Measurements from ENCODE around the gene IZUMO1. TPM values are rescaled to one million over a fixed set of nuclear protein-coding genes. Genes with fewer than 3 reads are reported as not detected.
"Not testable (repeated sequence)": the region's sequence is repeated elsewhere in the genome, so short reads cannot be mapped to it uniquely, and the experiment has no call there.

Gene IZUMO1
- total RNA-seq, 4 donors from 2014 or later: not detected

- in situ Hi-C loops (cut with MboI; ENCODE audit: low pct_ligation_motif_present in 1 of 4, low pct_unique_long_range_greater_than_20kb in 1 of 4, low sequenced_read_pairs in 3 of 4) (no loop called here), intact Hi-C loops (cut with DNase I; ENCODE audit: low total_unique reads) (no loop called here)
- TF ChIP-seq EP300 (IDR thresholded peaks at IDR 0.05; ENCODE audit: low read depth) (no peak), POLR2AphosphoS5 (IDR thresholded peaks at IDR 0.05) (no peak), POLR2A (IDR thresholded peaks at IDR 0.05) (no peak), CTCF (IDR thresholded peaks at IDR 0.05) (no peak)
- Histone ChIP-seq H3K27me3 (no peaks in the 10 kb centered on the region), H3K4me3 (no peak overlapping the region), H3K27ac (no peak overlapping the region), H3K9me3 (no peaks in the 10 kb centered on the region), H3K36me3 (no peaks in the 10 kb centered on the region), H3K4me1 (peaks cover 0 to 7% (median 3%) of the 10 kb centered on the region in 4 donors)
- no peak for DNase-seq
- 78 to 94% methylated on average over 7 to 13 of the region's 13 CpGs for WGBS, 2 donors (ENCODE audit: low coverage in 1 of 2)
These were observed 44.0 kb downstream of the IZUMO1 start for GRCh38 chr19:48702701-48703100.

GRCh38 chr19:48698046-48698445 lies 48.7 kb downstream of the IZUMO1 start:
- Histone ChIP-seq H3K9me3 (no peaks in the 10 kb centered on the region), H3K4me1 (peaks cover 3 to 17% (median 11%) of the 10 kb centered on the region in 4 donors), H3K27ac (peak overlapping the region; percentile 41 to 91 (median 86)), H3K4me3 (no peak overlapping the region), H3K27me3 (peaks cover 3% of the 10 kb centered on the region), H3K36me3 (no peaks in the 10 kb centered on the region)
- WGBS, 2 donors (ENCODE audit: low coverage in 1 of 2): 35% methylated on average over 4 of the region's 4 CpGs; no CpG with 5 or more reads in 1 of the 2 donors
- in situ Hi-C loops (cut with MboI; ENCODE audit: low pct_ligation_motif_present in 1 of 4, low pct_unique_long_range_greater_than_20kb in 1 of 4, low sequenced_read_pairs in 3 of 4) (no loop called here), intact Hi-C loops (cut with DNase I; ENCODE audit: low total_unique reads) (no loop called here)
- no peak for TF ChIP-seq CTCF (IDR thresholded peaks at IDR 0.05)
- TF ChIP-seq EP300 (IDR thresholded peaks at IDR 0.05; ENCODE audit: low read depth): no peak
- peak in 1 of 3 donors; percentile 33 for TF ChIP-seq POLR2AphosphoS5 (IDR thresholded peaks at IDR 0.05)
- peak; percentile 32 for TF ChIP-seq POLR2A (IDR thresholded peaks at IDR 0.05)
- DNase-seq: peak; percentile 68

- H3K9me3 ChIP-seq: no peaks in the 10 kb centered on the region
- H3K27ac ChIP-seq: peak overlapping the region; percentile 84 to 91 (median 87)
- intact Hi-C loops (cut with DNase I; ENCODE audit: low total_unique reads): no loop called here
- H3K4me1 ChIP-seq: peaks cover 3 to 17% (median 11%) of the 10 kb centered on the region in 4 donors
- H3K36me3 ChIP-seq: no peaks in the 10 kb centered on the region
- in situ Hi-C loops (cut with MboI; ENCODE audit: low pct_ligation_motif_present in 1 of 4, low pct_unique_long_range_greater_than_20kb in 1 of 4, low sequenced_read_pairs in 3 of 4): no loop called here
- peak; percentile 41 for DNase-seq
- peaks cover 3% of the 10 kb centered on the region for H3K27me3 ChIP-seq
- 0 to 8% methylated on average over 1 to 33 of the region's 34 CpGs for WGBS, 2 donors (ENCODE audit: low coverage in 1 of 2)
- TF ChIP-seq POLR2A (IDR thresholded peaks at IDR 0.05) (no peak), EP300 (IDR thresholded peaks at IDR 0.05; ENCODE audit: low read depth) (no peak), CTCF (IDR thresholded peaks at IDR 0.05) (no peak), POLR2AphosphoS5 (IDR thresholded peaks at IDR 0.05) (peak in 1 of 3 donors; percentile 55)
- peak overlapping the region; percentile 8 to 59 (median 46) for H3K4me3 ChIP-seq
These were observed 50.2 kb downstream of the IZUMO1 start for GRCh38 chr19:48696353-48697010.

- intact Hi-C loops (cut with DNase I; ENCODE audit: low total_unique reads): no loop called here
These were observed 50.9 kb downstream of the IZUMO1 start, which contains the start of gene FUT2 for GRCh38 chr19:48695743-48696352. FUT2 (plus strand) TSS chr19:48695971; CDS start chr19:48702957, 6,986 bp downstream.

GRCh38 chr19:48693629-48694028 lies 53.1 kb downstream of the IZUMO1 start:
- H3K27ac ChIP-seq; H3K4me3 ChIP-seq; H3K9me3 ChIP-seq; DNase-seq; H3K36me3 ChIP-seq; intact Hi-C loops (cut with DNase I; ENCODE audit: low total_unique reads); H3K27me3 ChIP-seq; in situ Hi-C loops (cut with MboI; ENCODE audit: low pct_ligation_motif_present in 1 of 4, low pct_unique_long_range_greater_than_20kb in 1 of 4, low sequenced_read_pairs in 3 of 4): not testable (repeated sequence)
- H3K4me1 ChIP-seq: peaks cover 3 to 17% (median 11%) of the 10 kb centered on the region in 4 donors
- WGBS, 2 donors (ENCODE audit: low coverage in 1 of 2): 92% methylated on average over 2 to 9 of the region's 9 CpGs

More at GRCh38 chr19:48695743-48696352, 50.9 kb downstream of the IZUMO1 start, which contains the start of gene FUT2:
- peak; percentile 90 for DNase-seq
- Histone ChIP-seq H3K27me3 (peaks cover 3% of the 10 kb centered on the region), H3K4me3 (peak within 1 kb of the TSS; percentile 8 to 59 (median 46)), H3K27ac (peak within 1 kb of the TSS; percentile 84 to 91 (median 87)), H3K4me1 (peaks cover 3 to 17% (median 11%) of the 10 kb centered on the region in 4 donors), H3K9me3 (no peaks in the 10 kb centered on the region), H3K36me3 (no peaks in the 10 kb centered on the region)
- in situ Hi-C loops (cut with MboI; ENCODE audit: low pct_ligation_motif_present in 1 of 4, low pct_unique_long_range_greater_than_20kb in 1 of 4, low sequenced_read_pairs in 3 of 4): no loop called here
- 26% methylated on average over 11 of the region's 16 CpGs; no CpG with 5 or more reads in 1 of the 2 donors for WGBS, 2 donors (ENCODE audit: low coverage in 1 of 2)
- peak; percentile 88 to 97 (median 94) for TF ChIP-seq POLR2AphosphoS5 (IDR thresholded peaks at IDR 0.05)
- TF ChIP-seq EP300 (IDR thresholded peaks at IDR 0.05; ENCODE audit: low read depth): no peak
- TF ChIP-seq POLR2A (IDR thresholded peaks at IDR 0.05): peak; percentile 97
- TF ChIP-seq CTCF (IDR thresholded peaks at IDR 0.05): no peak
